HFFc6 (cell line): Measurements from ENCODE around the gene CHRNG. TPM values are rescaled to one million over a fixed set of nuclear protein-coding genes. Genes with fewer than 3 reads are reported as not detected.

Experiments
- DNase-seq: peaks from one replicate; pipeline ENCODE4 v3.0.0-alpha.2; 2018
- H3K27ac Mint-ChIP-seq: 2 replicates; pipeline ENCODE4 v1.8.0; 2020; ENCODE audit warnings: mild to moderate bottlenecking, mixed read lengths
- H3K27me3 Mint-ChIP-seq: 2 replicates; pipeline ENCODE4 v1.8.0; 2021; ENCODE audit warnings: mild to moderate bottlenecking, moderate library complexity, mixed read lengths; ENCODE audit not compliant: insufficient read depth
- H3K36me3 Mint-ChIP-seq: 2 replicates; pipeline ENCODE4 v1.8.0; 2021; ENCODE audit warnings: low read depth, mixed read lengths
- H3K4me1 Mint-ChIP-seq: 2 replicates; pipeline ENCODE4 v1.8.0; 2020; ENCODE audit warnings: low read depth, mixed read lengths
- H3K4me3 Mint-ChIP-seq: 2 replicates; pipeline ENCODE4 v1.8.0; 2020; ENCODE audit warnings: mild to moderate bottlenecking, moderate library complexity, mixed read lengths
- H3K9me3 Mint-ChIP-seq: 2 replicates; pipeline ENCODE4 v1.8.0; 2020; ENCODE audit warnings: mild to moderate bottlenecking, mixed read lengths
- CTCF ChIP-seq: fragments of 200-600 bp; sonication (generic); IDR thresholded peaks from 2 replicates; pipeline ENCODE4 v1.5.0; 2021; ENCODE audit warnings: antibody characterized with exemption, mild to moderate bottlenecking
- total RNA-seq, 6 experiments: library from RNA; stranded (reverse); fragmentation: NEBNext Ultra II Directional; extraction: Animal tissue kit (Norgen Biotek cat#: 25700); gene quantifications; 2 replicates in 1 of 6; 3 replicates in 5 of 6; pipeline ENCODE4 v1.2.3, GENCODE V29; 2021

CHRNG gene
- total RNA-seq, 6 experiments from 2014 or later = not detected

DNA sequence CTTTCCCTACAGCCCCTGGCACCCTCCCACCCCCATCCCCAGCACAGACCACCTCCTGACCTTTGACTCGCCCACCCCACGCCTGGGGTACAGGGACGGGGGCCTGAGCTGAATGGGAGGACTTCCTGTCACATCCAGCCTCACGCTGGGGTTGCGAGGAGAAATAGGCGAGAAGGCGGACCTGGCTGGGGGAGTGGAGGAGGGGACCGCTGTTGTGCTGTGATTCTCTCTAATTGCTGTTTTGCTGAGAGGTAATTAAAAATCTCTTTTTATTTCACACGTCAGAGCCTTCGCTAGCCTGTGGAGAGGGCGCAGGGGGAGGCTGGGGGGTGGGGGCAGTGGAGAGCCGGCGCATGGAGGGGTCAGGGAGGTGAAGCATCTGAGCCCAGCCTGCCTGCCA lies 42.1 kb upstream of the CHRNG start:
- no peaks in the 10 kb centered on the region for H3K9me3 Mint-ChIP-seq
- no peak overlapping the region for H3K4me3 Mint-ChIP-seq
- no peaks in the 10 kb centered on the region for H3K4me1 Mint-ChIP-seq
- no peak for TF ChIP-seq CTCF
- no peaks in the 10 kb centered on the region for H3K36me3 Mint-ChIP-seq
- H3K27me3 Mint-ChIP-seq = peaks cover 37% of the 10 kb centered on the region
- H3K27ac Mint-ChIP-seq = no peak overlapping the region
- no peak for DNase-seq

GRCh38 chr2:232498452-232498851 lies 41.0 kb upstream of the CHRNG start:
- Mint-ChIP-seq H3K36me3 (no peaks in the 10 kb centered on the region), H3K9me3 (no peaks in the 10 kb centered on the region), H3K27me3 (peaks cover 40% of the 10 kb centered on the region), H3K4me3 (no peak overlapping the region), H3K27ac (no peak overlapping the region), H3K4me1 (no peaks in the 10 kb centered on the region)
- no peak for DNase-seq
- TF ChIP-seq CTCF = no peak

GRCh38 chr2:232501331-232501771 lies 38.1 kb upstream of the CHRNG start:
- peaks cover 57% of the 10 kb centered on the region for H3K27me3 Mint-ChIP-seq
- no peaks in the 10 kb centered on the region for H3K9me3 Mint-ChIP-seq
- no peak for DNase-seq
- no peaks in the 10 kb centered on the region for H3K4me1 Mint-ChIP-seq
- no peak for TF ChIP-seq CTCF
- no peaks in the 10 kb centered on the region for H3K36me3 Mint-ChIP-seq
- H3K4me3 Mint-ChIP-seq = no peak overlapping the region
- no peak overlapping the region for H3K27ac Mint-ChIP-seq

- Mint-ChIP-seq H3K36me3 (no peaks in the 10 kb centered on the region), H3K9me3 (no peaks in the 10 kb centered on the region), H3K27me3 (peaks cover 61% of the 10 kb centered on the region), H3K4me1 (no peaks in the 10 kb centered on the region), H3K4me3 (no peak overlapping the region), H3K27ac (no peak overlapping the region)
- DNase-seq = no peak
- TF ChIP-seq CTCF = no peak
These were observed 37.6 kb upstream of the CHRNG start for GRCh38 chr2:232501794-232502390.

GRCh38 chr2:232502511-232502910 lies 37.0 kb upstream of the CHRNG start:
- H3K36me3 Mint-ChIP-seq = no peaks in the 10 kb centered on the region
- no peak overlapping the region for H3K27ac Mint-ChIP-seq
- H3K4me1 Mint-ChIP-seq = no peaks in the 10 kb centered on the region
- no peak for DNase-seq
- H3K27me3 Mint-ChIP-seq = peaks cover 59% of the 10 kb centered on the region
- H3K9me3 Mint-ChIP-seq = no peaks in the 10 kb centered on the region
- no peak overlapping the region for H3K4me3 Mint-ChIP-seq
- no peak for TF ChIP-seq CTCF
